ENCODE results near the gene CNKSR1.

Gene CNKSR1

GRCh38 chr1:26184883-26185282, 7.6 kb downstream of the CNKSR1 start:
- DNase-seq (ENCODE audit: low read depth), result no peak

- DNase-seq (ENCODE audit: low read depth), result no peak
Measured at GRCh38 chr1:26187882-26188281, 10.6 kb downstream of the CNKSR1 start.

GRCh38 chr1:26188477-26188876, 11.2 kb downstream of the CNKSR1 start:
- no peak for DNase-seq (ENCODE audit: low read depth)

GRCh38 chr1:26189331-26189730, 12.0 kb downstream of the CNKSR1 start:
- DNase-seq (ENCODE audit: low read depth), result no peak

GRCh38 chr1:26189751-26190275, 12.5 kb downstream of the CNKSR1 start:
- no peak for DNase-seq (ENCODE audit: low read depth)

- no peak for DNase-seq (ENCODE audit: low read depth)
Measured at GRCh38 chr1:26190373-26190987, 13.2 kb downstream of the CNKSR1 start, which contains the start of gene CATSPER4. TSS of gene CATSPER4 (plus strand) at chr1:26190602. CDS start at chr1:26190628, 26 bp downstream.

- no peak for DNase-seq (ENCODE audit: low read depth)
Measured at GRCh38 chr1:26191739-26192138, 14.4 kb downstream of the CNKSR1 start.

- DNase-seq (ENCODE audit: low read depth), result no peak
Measured at GRCh38 chr1:26195805-26196204, 18.5 kb downstream of the CNKSR1 start.

GRCh38 chr1:26197301-26197700, 20.0 kb downstream of the CNKSR1 start:
- no peak for DNase-seq (ENCODE audit: low read depth)

GRCh38 chr1:26197813-26198212, 20.5 kb downstream of the CNKSR1 start:
- no peak for DNase-seq (ENCODE audit: low read depth)

- no peak for DNase-seq (ENCODE audit: low read depth)
Measured at GRCh38 chr1:26200413-26200812, 23.1 kb downstream of the CNKSR1 start.

- DNase-seq (ENCODE audit: low read depth), result no peak
Measured at GRCh38 chr1:26203642-26204318, 26.5 kb downstream of the CNKSR1 start.

GRCh38 chr1:26210147-26210870, 33.0 kb downstream of the CNKSR1 start:
- DNase-seq (ENCODE audit: low read depth), result no peak

GRCh38 chr1:26212726-26213125, 35.4 kb downstream of the CNKSR1 start:
- DNase-seq (ENCODE audit: low read depth), result no peak

GRCh38 chr1:26213335-26213905, 36.1 kb downstream of the CNKSR1 start:
- DNase-seq (ENCODE audit: low read depth), result no peak

GRCh38 chr1:26215246-26215645, 38.0 kb downstream of the CNKSR1 start:
- DNase-seq (ENCODE audit: low read depth), result no peak

GRCh38 chr1:26218906-26219494, 41.7 kb downstream of the CNKSR1 start:
- no peak for DNase-seq (ENCODE audit: low read depth)

- DNase-seq (ENCODE audit: low read depth), result no peak
Measured at GRCh38 chr1:26220199-26220912, 43.1 kb downstream of the CNKSR1 start.

GRCh38 chr1:26221094-26221493, 43.8 kb downstream of the CNKSR1 start:
- no peak for DNase-seq (ENCODE audit: low read depth)

- no peak for DNase-seq (ENCODE audit: low read depth)
Measured at GRCh38 chr1:26224606-26225005, 47.3 kb downstream of the CNKSR1 start.

GRCh38 chr1:26225033-26225831, 47.9 kb downstream of the CNKSR1 start:
- DNase-seq (ENCODE audit: low read depth), result peak; percentile 19
